IPS DF 4.7 (cell line): ENCODE measurements around the gene RNF149.

Experiments used
- DNase-seq: peaks from one replicate; pipeline ENCODE4 v3.0.0-alpha.2; 2013; ENCODE audit warnings: low spot score; ENCODE audit errors: extremely low read depth

RNF149 gene

GRCh38 chr2:101299604-101300003 lies 8.9 kb downstream of the RNF149 start:
- no peak for DNase-seq

- no peak for DNase-seq
Observed at GRCh38 chr2:101297383-101297782, 11.1 kb downstream of the RNF149 start.

GRCh38 chr2:101296371-101296770 lies 12.1 kb downstream of the RNF149 start:
- DNase-seq: no peak

GRCh38 chr2:101295895-101296294 lies 12.6 kb downstream of the RNF149 start:
- no peak for DNase-seq

- no peak for DNase-seq
Observed at GRCh38 chr2:101294861-101295260, 13.6 kb downstream of the RNF149 start.

GRCh38 chr2:101293544-101293943 lies 15.0 kb downstream of the RNF149 start:
- no peak for DNase-seq

GRCh38 chr2:101291973-101292372 lies 16.5 kb downstream of the RNF149 start:
- DNase-seq: no peak

GRCh38 chr2:101290711-101291110 lies 17.8 kb downstream of the RNF149 start:
- DNase-seq: no peak

- DNase-seq: no peak
Observed at GRCh38 chr2:101287303-101287702, 21.2 kb downstream of the RNF149 start.

- no peak for DNase-seq
Observed at GRCh38 chr2:101286684-101287083, 21.8 kb downstream of the RNF149 start.

- DNase-seq: no peak
Observed at GRCh38 chr2:101282980-101283379, 25.5 kb downstream of the RNF149 start.

GRCh38 chr2:101281482-101281881 lies 27.0 kb downstream of the RNF149 start:
- DNase-seq: no peak

- no peak for DNase-seq
Observed at GRCh38 chr2:101278925-101279324, 29.6 kb downstream of the RNF149 start.

- DNase-seq: no peak
Observed at GRCh38 chr2:101277111-101277510, 31.4 kb downstream of the RNF149 start.

GRCh38 chr2:101274142-101274541 lies 34.4 kb downstream of the RNF149 start:
- DNase-seq: no peak

- no peak for DNase-seq
Observed at GRCh38 chr2:101273056-101273455, 35.4 kb downstream of the RNF149 start.

GRCh38 chr2:101272045-101272784 lies 36.3 kb downstream of the RNF149 start:
- DNase-seq: no peak

GRCh38 chr2:101270700-101271259 lies 37.7 kb downstream of the RNF149 start:
- no peak for DNase-seq

- no peak for DNase-seq
Observed at GRCh38 chr2:101267671-101268656, 40.5 kb downstream of the RNF149 start.

GRCh38 chr2:101265893-101266499 lies 42.5 kb downstream of the RNF149 start:
- DNase-seq: no peak

GRCh38 chr2:101264360-101264939 lies 44.1 kb downstream of the RNF149 start:
- no peak for DNase-seq
